Mesothelial cell of epicardium (in vitro differentiated cells): Measurements from ENCODE around the gene STARD10. TPM values are rescaled to one million over a fixed set of nuclear protein-coding genes. Genes with fewer than 3 reads are reported as not detected.

ENCODE experiments used
- DNase-seq, 2 experiments: peaks; one replicate each; pipeline ENCODE4 v3.0.0; 2021; ENCODE audit warnings: low spot score in 2 of 2; ENCODE audit not compliant: unreplicated experiment in 2 of 2
- H3K27ac Mint-ChIP-seq: 2 replicates; pipeline ENCODE4 v1.8.0; 2021; ENCODE audit warnings: mixed read lengths
- H3K27me3 Mint-ChIP-seq: 2 replicates; pipeline ENCODE4 v1.8.0; 2021; ENCODE audit warnings: low read depth, mixed read lengths
- H3K36me3 Mint-ChIP-seq: 2 replicates; pipeline ENCODE4 v1.8.0; 2021; ENCODE audit warnings: mixed read lengths
- H3K4me1 Mint-ChIP-seq: 2 replicates; pipeline ENCODE4 v1.8.0; 2021; ENCODE audit warnings: mixed read lengths
- H3K4me3 Mint-ChIP-seq: 2 replicates; pipeline ENCODE4 v1.8.0; 2021; ENCODE audit warnings: mild to moderate bottlenecking, moderate library complexity, mixed read lengths
- H3K9me3 Mint-ChIP-seq: 2 replicates; pipeline ENCODE4 v1.8.0; 2021; ENCODE audit warnings: mixed read lengths
- CTCF ChIP-seq: fragments of 200-600 bp; sonication (generic); IDR thresholded peaks from one replicate; pipeline ENCODE4 v1.5.0; 2021; ENCODE audit warnings: antibody characterized with exemption; ENCODE audit not compliant: unreplicated experiment
- total RNA-seq: library from RNA; stranded (reverse); gene quantifications from 3 replicates; pipeline ENCODE4 v1.2.1, GENCODE V29; 2021

The STARD10 gene
- total RNA-seq, 1 donor from 2014 or later: 54.9 TPM

DNA sequence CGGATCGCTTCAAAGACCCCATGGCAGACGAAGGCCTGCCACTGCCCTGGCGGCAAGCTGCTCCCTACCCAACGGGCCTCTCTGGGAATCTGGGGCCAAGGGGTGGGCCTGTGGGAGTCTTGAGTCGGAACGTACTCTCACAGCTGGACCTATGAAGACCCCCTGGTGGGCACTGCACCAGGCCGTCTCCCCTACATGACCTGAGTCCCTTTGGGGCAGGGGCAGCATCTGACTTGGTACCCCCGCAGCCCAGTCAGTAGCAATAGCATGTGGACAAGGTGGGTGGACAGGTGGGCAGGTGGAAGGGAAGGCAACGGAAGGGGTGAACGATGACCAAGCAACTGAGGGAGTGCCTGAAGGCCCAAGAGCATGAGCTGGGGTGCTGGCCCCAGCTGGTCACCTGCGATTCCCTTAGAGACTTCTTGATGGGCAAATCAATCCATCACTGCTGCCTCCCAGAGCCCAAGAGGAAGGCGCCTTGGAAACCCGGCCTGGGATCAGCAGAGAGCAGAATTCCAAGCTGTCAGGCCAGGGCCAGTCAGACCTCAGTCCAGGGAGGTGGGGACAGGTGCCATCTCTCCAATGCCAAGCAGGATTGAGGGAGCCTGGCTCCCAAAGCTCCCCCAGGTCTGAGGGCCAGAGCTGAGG lies 76.9 kb downstream of the STARD10 start:
- no peak for DNase-seq
- Mint-ChIP-seq H3K27ac (peak overlapping the region; percentile 12), H3K4me3 (no peak overlapping the region), H3K36me3 (peaks cover 2% of the 10 kb centered on the region), H3K9me3 (no peaks in the 10 kb centered on the region), H3K27me3 (no peaks in the 10 kb centered on the region), H3K4me1 (peaks cover 47% of the 10 kb centered on the region)
- no peak for TF ChIP-seq CTCF

- no peak for DNase-seq
- H3K4me3 Mint-ChIP-seq: no peak overlapping the region
- H3K27ac Mint-ChIP-seq: peak overlapping the region; percentile 76
- peaks cover 42% of the 10 kb centered on the region for H3K4me1 Mint-ChIP-seq
- H3K36me3 Mint-ChIP-seq: peaks cover 2% of the 10 kb centered on the region
- no peaks in the 10 kb centered on the region for H3K27me3 Mint-ChIP-seq
- TF ChIP-seq CTCF: no peak
- no peaks in the 10 kb centered on the region for H3K9me3 Mint-ChIP-seq
These were observed 77.6 kb downstream of the STARD10 start for GRCh38 chr11:72716290-72716689.

DNA sequence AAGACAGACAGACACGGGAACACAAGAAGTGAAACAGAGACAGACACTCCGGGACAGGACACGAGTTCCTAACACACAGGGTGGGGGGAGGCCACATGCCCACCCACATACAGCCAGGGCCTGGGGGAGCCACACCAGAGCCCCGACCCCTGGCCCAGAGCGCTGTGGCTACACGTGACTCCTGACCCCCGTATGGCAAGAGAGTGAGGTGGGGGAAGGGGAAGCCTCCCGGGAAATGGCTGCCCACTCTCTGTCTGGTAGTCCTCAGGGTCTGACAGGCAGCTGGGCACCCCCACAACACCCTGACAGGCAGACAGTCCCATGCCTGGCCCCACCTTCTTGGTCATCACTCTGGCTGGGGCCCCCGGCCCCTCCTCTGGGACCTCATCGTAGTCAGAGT lies 81.0 kb downstream of the STARD10 start:
- TF ChIP-seq CTCF: no peak
- peak overlapping the region; percentile 71 for H3K27ac Mint-ChIP-seq
- H3K4me1 Mint-ChIP-seq: peaks cover 13% of the 10 kb centered on the region
- peaks cover 15% of the 10 kb centered on the region for H3K36me3 Mint-ChIP-seq
- H3K4me3 Mint-ChIP-seq: no peak overlapping the region
- H3K27me3 Mint-ChIP-seq: no peaks in the 10 kb centered on the region
- DNase-seq: no peak
- H3K9me3 Mint-ChIP-seq: no peaks in the 10 kb centered on the region

GRCh38 chr11:72712168-72712751 lies 81.6 kb downstream of the STARD10 start:
- Mint-ChIP-seq H3K4me1 (peaks cover 13% of the 10 kb centered on the region), H3K4me3 (no peak overlapping the region), H3K36me3 (peaks cover 18% of the 10 kb centered on the region), H3K27ac (peak overlapping the region; percentile 71), H3K27me3 (no peaks in the 10 kb centered on the region), H3K9me3 (no peaks in the 10 kb centered on the region)
- no peak for DNase-seq
- no peak for TF ChIP-seq CTCF

DNA sequence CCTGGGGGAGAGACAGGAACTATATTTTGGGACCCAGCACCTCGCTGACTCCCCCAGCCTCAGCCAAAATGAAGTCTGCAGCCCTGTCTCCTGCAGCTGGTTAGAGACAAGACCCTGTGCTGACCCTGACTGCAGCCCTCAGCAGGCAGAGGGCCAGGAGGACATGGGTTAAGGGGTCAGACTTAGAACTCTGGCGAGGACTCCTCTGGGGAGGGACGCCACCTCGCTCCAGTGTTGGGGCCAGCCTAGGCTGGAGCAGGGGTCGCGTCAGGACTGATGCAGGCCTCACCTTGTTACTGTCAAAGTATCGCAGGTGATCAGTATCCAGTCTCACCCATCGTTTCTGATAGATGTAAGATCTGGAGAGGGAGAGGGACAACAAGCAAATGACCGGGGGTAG lies 82.7 kb downstream of the STARD10 start:
- peaks cover 12% of the 10 kb centered on the region for H3K4me1 Mint-ChIP-seq
- H3K36me3 Mint-ChIP-seq: peaks cover 23% of the 10 kb centered on the region
- no peak for TF ChIP-seq CTCF
- no peak overlapping the region for H3K4me3 Mint-ChIP-seq
- no peak for DNase-seq
- H3K27ac Mint-ChIP-seq: no peak overlapping the region
- H3K27me3 Mint-ChIP-seq: no peaks in the 10 kb centered on the region
- H3K9me3 Mint-ChIP-seq: no peaks in the 10 kb centered on the region
